Measurements from ENCODE around the gene MSTN.

DNA sequence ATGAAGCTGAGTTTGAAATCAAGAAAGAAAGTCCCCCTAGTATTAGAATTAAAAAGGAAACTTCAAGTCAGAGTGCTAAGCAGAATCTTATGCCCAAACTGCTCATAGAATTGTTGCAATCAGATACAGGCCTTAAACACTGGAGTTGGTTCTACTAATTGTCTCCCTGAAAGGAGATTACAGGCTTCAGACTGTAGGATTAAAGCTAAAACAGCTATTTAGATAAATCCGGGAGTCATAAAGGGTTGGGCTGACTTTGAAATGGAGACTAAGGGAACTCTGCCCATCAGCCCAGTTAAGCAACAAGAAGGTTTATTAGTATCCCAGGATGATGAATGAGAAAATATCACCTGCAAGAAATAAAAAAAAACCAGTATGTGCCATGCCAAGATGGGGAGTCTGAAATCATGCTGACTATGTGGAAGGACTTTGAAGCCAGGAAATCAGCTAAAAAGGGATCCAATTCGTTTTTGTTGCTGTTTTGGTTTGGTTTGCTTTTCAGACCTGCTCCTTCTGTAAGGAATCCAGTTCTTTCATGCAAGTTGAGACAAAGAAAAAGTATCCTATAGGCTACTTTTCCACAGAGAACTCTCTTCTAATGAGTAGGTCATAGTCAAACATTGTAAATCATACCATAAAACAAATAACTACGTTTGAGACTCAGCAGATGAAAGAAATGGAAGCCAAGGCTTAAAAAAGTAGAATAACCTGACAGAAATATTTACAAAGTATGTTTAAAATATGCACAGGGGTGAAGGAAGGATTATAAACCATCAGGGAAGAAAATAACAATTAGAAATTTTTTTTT is 37.6 kb upstream of the MSTN start:
- TF ChIP-seq POLR2A (IDR thresholded peaks at IDR 0.05; ENCODE audit: low read depth) = no peak
- TF ChIP-seq, protein P1, sequence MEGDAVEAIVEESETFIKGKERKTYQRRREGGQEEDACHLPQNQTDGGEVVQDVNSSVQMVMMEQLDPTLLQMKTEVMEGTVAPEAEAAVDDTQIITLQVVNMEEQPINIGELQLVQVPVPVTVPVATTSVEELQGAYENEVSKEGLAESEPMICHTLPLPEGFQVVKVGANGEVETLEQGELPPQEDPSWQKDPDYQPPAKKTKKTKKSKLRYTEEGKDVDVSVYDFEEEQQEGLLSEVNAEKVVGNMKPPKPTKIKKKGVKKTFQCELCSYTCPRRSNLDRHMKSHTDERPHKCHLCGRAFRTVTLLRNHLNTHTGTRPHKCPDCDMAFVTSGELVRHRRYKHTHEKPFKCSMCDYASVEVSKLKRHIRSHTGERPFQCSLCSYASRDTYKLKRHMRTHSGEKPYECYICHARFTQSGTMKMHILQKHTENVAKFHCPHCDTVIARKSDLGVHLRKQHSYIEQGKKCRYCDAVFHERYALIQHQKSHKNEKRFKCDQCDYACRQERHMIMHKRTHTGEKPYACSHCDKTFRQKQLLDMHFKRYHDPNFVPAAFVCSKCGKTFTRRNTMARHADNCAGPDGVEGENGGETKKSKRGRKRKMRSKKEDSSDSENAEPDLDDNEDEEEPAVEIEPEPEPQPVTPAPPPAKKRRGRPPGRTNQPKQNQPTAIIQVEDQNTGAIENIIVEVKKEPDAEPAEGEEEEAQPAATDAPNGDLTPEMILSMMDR (IDR thresholded peaks at IDR 0.05) = no peak
- no peak for TF ChIP-seq POLR2AphosphoS5 (IDR thresholded peaks at IDR 0.05)
- TF ChIP-seq EP300 (IDR thresholded peaks at IDR 0.05) = no peak

Data from esophagus muscularis mucosa (tissue), 4 donors.